NCI-H1436 (cell line): ENCODE measurements around the gene NKX2-2.

Experiments
- DNase-seq: peaks from one replicate; lab custom pipeline; 2025; lab: John Stamatoyannopoulos, UW

The NKX2-2 gene

DNA sequence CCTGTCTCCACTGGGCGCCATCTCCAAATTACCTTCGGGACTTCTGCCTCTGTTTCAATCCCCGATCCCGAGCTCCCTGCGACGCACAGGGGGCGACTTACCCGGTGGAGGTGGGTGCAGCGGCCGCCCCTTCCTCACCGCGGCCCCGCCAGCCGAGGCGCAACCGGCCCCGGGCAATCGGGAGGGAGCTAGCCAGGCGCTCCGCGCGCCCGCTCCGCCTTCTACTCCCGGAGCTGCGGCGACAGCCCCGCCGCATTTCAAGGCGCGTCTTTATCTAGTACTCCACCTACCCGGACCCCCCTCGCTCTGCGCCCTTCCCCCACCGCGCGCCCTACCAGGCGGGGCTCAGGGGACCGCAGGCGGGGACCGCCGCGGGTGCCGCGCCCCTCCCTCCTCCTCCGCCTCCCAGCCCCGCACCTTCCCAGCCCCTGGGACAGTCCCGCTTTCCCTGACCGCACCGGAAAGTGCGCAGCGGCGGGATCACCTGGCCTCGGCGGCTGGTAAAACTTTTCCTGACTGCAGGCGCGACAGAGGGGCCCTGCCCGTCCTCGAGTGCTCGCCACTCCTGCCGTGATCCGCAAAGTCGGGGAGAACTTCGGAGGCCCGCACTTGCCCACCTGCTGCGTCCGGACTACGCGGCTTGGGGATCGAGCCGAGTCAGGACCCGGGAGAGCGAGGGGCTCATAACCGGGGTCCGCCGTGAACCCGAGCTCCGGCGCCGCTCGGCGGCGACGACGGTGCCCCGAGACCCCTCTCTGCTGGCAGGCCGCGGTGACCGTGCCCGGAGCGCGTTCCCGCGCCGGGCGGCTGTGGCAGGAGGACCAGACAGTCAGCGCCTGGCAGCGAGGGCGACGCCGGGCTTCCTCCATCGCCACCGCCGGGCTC, 8.0 kb upstream of the NKX2-2 start:
- peak; percentile 57 for DNase-seq

DNA sequence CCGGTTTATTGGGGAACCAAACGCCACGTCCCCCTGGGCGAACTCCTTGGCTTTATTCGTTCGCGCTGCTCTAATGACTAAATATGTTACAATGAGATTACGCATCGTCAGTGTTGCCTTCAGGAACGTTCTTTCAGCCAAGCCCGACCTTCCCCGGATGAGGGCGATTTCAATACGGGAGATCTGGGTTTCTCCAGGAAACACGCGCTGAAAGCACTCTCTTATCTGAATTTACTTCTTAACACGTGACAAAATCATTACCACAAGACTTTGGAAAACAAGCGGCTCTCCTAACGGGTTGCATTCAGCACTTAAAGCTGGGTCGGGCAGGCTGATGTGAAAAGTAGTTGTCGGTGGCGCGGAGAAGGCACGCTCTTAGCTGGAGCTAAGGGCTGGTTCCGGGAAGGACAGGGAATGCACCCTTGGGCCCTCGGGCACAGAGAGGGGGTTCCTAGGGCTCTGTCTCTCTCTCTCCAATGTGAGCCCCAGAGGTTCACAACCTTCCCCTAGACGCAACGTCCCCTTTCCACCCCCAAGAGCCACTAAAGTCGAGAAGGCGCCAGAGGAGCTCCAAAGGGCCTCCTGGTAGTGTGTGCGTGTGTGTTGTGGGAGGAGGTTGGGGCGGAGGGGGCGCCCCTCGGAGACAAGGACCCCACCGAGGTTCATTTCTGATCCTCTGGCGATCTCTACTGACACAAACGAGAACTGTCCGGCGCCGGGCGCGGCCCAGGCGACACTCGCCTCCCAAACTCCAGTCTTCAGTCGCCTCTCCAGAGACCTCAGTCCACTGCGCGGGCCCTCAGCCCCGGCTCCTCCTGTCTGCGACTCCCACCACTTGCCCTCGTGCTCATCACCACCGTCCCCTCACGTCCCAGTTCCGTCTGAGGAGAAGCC, 7.1 kb upstream of the NKX2-2 start:
- peak; percentile 69 for DNase-seq

DNA sequence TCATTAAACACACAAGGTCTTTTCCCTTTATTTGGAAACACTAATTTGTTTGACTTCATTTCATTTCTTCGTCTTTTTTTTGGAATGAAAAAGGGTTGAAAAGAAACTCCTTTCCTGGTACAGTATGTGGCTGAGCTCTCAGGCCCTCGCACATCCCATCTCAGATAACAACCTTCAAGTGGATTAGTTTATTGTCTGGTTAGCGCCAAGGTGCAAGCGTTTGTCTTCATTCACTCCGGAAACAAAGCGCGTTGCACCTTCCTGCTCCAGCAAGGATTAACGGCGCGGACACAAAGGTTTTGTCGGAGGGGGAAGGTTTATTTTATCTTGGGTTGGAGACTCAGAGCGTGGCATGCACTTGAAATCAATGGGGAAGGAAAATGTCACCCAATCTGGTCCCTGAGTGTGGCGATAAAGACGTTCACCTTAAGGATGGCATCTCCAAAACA, 5.3 kb upstream of the NKX2-2 start:
- peak; percentile 42 for DNase-seq

DNA sequence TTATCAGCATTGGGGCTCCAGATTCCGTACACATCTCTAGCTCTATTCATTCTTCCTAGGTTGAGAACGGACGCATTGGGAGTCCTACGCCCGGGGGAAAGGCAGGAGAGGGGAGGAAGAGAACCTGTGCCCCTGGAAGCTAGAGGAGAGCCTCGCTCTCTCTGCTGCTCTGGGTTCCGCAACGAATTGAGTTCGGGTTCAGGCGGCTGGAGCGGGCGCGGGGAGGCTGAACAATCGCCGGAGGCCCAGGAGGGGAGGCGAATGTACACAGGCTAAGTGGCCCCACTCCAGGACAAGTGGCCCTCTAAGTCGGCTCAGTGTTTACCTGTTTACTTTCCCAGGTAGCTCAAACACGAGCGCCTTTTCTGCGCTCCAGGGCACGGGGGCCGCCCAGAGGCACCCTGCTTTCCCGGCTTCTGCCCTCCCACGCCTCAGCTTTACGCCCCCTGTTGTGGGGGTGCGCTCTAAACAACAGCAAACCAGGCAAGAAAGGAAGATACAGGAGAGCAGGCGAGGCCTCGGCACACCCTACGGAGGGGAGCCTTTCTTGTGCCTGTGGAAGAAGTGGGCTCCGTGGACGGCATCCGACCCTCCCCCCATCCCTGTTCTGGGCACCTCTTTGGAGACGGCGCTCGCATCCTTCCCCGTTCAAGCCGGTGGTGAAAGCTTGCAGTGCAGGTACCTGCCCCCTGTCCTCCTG, 4.6 kb upstream of the NKX2-2 start:
- DNase-seq: no peak

DNA sequence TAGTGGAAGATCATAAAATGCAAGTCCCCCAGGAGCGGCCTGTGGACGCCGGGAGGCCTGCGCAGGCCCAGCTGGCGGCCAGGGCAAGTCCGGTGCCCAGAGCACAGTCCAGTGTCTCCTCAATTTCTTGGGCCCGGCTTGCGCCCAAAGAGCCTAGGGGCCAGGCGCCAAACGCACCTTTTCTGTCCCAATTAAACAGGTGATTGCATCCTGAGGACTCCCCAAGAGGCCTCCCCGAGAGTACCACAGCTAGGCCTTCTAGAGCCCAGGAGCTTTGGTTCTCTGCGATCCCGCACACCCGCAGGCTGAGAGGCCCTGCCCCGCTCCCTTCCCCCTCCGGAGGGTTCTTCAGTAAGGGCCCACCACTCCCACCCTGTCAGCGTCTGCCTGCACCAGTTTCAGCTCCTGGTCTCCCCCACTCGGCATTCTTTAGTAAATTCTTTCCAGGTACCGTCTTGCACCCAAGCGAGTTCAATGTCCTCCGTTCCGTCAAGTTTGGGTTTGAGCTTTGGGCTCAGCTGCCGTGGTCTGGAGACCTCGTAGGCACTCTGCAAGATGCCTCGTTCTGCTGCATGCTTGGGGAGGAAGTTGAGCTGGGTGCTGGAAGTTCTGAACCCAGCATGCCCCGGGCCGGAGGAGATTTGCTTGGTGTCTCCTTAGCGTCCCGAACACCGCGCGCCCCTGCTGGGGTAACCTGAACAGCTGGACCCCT, 3.9 kb upstream of the NKX2-2 start:
- no peak for DNase-seq

DNA sequence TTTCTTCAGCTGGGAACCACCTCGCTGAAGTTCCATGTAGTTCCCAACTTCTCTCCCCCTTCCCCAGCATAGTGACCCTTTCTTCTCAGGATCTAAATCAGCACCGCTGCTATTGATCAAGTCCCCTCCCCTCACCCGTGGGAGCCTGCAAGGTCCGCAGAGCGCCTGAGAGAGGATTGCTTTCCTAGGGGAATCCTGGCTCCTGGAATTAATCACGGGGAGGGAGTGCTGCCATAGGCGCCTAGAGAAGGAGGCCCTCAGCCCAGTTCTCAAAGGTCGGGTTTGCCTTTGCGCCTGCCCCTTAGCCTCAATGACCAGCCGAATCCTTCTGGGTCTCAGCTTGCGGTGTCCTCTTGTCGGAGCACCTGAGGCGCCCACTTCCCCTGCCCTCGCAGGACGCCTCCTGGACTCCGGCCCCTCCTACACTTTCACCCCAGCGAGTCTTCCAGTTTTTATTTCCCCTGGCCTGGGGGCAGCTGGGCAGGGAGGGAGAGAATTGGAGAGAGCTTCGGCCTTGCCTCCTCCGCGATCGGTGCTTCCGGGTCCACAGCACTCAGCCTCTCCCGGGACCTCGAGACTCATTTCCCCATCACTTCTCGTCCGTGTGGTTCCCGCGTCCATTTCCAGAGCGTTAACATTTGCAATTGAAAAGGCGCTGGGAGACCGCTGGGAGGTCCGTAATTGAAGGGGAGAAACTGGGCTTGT, 3.1 kb upstream of the NKX2-2 start:
- DNase-seq: no peak

DNA sequence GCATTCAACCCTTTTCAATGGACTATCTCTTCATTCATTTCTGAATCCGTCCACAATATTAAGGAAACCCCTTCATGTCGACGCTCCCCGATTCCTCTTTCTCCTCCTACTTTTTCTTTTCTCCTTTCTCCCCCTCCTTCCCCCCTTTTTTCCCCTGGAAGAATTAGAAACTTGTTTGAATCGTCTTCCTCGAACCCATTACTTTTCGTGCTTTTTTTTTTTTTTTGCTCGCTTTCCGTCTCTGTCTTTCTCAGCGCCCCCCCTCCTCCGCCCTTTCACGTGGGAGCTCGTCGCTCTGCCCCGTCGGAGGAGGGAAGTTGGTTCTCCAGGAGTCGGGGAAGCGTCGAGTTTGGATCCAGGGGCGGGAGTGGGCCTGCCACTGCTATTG, 2.3 kb upstream of the NKX2-2 start:
- DNase-seq: no peak

DNA sequence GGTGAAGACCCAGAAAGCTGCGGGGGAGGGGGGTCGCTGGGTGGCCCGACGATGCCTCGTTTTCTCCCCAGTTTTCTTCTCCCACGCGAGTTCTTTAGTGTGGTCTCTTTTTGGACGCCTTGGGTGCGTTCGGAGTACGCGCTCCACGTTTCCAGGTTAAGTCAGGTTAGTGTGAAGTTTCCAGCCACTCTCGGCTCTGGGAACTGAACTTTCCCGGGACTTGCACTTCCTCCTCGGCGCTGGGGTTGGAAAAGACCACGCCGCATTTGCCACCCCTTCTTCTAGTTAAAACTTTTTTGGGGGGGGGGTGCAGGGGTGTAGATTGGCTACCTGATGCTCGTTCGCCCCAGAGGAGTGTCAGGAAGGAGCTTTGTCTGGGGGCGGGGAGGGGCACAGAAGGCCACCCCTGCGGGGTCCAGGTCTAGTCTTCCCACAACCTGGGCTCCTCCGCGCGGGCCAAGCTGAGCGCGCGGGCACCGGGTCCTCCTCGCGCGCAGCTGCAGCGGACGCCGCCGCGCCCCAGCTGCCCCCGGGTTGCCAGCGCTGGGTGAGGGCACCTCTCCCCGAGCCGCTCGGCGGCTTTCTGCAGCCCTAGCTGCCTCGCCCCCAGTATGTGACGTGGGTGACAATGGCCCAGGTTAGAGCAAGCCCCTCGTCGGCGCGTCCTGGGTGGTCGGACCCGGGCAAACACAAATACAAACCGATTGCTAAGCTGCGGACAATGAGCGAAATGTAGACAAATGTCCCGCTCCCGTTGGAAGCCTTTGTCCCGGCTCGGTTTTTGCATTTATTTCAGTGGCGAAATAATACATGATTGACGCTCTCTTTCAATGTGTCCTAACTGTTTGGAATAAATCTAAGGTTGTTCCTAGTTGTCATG, 1.7 kb upstream of the NKX2-2 start:
- no peak for DNase-seq

DNA sequence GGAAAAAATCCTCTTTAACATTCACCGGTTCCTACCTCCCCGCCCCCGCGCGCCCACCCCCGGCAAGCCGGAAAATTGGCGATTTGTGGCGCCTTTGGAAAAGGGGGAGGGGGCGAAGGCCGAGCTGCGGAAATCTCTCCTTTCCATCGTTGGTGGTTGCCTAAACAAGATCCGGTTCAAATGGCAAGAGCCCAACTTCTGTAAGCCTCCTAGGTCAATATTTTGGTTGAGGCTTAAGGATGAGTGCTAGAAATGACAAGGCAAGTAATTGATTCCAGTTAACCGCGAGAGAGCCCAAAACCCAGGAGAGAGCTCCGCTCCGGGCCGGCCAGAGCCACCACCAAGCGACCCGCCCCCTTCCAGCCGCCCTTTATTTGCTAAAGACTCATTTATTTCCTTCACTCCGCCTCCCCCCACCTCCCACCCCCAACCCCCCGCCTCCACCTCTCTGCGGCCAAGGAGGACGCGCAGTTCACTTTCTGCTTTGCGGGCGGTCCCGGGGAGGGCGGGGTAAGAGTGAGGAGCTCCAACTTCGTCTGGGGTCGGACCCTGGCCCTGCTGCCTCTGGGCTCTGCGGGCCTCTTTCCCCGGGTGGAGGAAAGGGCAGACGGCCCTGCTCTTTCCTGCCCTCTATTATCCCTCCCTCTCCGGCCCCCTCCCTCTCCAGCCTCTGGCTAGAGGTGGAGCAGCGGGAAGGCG, 838 bp upstream of the NKX2-2 start:
- DNase-seq: no peak

DNA sequence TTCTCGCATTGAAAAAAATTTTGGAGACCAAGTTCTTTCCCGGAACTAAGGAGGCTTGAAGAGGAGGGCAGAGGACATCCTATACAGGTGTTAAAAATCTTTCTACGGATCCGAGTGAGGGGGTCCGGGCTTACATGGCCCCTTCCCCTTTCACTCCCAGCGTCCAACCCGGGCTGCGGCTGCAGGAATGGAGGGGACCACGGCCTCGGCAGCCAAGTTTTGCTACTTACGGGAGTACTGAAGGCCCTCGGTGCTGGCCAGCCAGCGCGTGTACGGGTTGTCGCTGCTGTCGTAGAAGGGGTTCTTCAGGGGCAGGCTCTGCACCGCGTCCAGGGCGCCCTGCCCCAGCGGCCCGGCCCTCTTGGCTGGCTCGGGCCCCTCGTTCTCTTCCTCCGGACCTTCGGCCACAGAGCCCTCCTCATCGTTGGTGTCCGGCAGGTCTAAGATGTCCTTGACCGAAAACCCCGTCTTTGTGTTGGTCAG, 642 bp downstream of the NKX2-2 start:
- no peak for DNase-seq

DNA sequence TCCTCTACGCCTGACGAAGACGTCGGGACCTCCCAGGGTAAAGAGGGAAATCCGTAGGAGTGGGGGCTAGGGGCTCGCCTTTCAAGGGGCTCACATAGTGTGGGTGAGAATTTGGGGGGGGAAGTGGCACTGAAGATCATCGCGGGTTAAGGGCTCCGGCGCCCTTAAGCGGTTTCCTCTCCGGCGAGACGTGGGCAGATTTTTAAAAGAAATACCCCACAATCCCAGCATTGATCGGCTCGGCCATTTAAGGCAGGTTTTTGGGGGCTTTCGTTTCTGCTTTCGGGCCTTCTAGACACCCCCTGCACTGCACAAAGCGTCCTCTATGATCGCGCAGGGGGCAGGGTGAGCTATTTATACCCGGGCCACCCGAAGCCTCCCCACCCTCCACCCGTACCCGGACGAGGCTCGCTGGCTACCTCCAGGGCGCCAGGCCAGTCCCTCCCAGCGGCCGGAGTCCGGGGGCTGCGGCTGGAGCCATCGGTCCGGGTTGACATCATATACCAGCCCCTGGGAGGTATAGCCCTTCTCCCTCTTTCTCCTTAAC, 1.2 kb downstream of the NKX2-2 start:
- no peak for DNase-seq

DNA sequence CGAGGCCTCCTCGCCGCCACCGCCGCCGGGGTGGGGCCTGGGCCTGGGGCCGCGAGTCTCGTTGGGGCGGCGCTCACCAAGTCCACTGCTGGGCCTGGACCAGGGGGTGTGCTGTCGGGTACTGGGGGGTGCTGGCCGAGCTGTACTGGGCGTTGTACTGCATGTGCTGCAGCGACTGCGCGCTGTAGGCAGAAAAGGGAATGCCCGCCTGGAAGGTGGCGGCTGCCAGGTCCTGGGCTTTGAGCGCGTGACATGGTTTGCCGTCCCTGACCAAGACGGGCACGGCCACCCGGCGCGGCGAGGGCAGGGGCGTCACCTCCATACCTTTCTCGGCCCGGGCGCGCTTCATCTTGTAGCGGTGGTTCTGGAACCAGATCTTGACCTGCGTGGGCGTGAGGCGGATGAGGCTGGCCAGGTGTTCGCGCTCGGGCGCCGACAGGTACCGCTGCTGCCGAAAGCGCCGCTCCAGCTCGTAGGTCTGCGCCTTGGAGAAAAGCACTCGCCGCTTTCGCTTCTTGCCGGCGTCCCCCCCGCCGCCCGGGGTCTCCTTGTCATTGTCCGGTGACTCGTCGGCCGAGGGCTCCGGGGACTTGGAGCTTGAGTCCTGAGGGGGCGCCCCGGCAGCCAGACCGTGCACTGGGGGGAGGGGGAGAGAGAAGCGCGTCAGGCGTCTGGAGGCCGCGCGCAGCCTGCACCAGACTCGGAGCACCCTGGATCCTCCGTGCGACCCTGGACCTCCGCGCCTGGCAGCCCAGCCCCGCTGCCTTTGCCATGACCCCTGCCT, 1.8 kb downstream of the NKX2-2 start:
- no peak for DNase-seq

DNA sequence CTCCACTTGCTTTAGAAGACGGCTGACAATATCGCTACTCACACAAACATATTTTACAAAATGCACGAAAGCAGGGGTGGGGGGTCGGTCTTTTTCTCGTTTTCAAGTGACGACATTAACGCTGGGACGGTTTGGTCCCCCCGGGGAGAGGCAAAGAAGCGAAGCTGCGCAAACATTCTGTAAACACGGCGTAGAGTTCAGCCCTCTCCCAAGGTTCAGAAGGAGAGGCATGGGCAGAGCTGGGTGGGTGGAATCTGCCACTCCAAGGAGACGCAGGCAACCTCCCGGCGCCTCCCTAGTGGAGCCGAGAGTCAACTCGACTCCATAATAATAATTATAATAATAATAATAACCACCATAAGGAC, 2.4 kb downstream of the NKX2-2 start:
- no peak for DNase-seq

DNA sequence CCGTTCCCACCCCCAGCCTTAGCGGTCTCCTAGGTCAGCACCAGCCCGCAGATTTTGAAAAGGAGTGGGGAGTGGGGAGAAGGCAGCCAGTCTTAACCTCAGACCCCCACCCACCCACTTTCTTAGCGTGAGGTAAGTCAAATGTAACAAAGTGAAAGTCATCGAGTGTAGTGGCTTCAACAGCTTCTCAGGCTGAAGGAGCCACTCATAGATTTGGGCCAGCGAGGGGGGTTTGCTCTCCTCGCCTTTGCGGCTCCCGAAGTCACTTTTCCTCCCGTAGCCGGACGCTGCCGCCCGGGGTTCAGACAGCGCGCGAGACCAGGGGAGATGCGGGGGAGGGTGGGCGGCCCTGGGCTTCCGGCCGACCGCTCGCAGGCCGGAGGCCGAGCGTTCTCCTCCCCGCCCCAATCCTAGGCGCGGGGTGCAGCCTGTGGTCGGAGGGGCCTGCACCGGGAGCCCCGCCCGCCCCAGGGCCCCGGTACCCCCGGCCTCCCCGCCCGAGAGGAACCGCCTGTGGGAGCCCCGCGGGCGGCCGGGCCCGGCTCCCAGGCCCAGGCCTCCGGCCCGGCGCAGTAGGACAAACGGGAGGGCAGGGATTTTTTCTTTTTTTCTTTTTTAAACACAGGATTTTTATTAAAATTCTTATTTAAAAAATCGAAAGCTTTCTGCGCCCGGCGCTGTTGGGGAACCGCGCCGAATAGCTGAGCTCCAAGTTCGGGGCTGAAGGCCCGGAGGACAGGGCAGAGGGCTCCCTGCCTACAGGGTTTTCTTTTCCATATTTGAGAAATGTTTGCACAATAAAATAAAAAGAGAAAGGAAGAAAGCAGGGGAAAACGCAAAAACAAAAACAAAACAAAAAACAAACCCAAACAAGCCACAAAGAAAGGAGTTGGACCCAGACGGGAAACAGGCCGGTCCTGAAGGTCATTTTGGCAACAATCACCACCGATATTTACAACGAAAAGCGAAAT, 3.2 kb downstream of the NKX2-2 start:
- no peak for DNase-seq

DNA sequence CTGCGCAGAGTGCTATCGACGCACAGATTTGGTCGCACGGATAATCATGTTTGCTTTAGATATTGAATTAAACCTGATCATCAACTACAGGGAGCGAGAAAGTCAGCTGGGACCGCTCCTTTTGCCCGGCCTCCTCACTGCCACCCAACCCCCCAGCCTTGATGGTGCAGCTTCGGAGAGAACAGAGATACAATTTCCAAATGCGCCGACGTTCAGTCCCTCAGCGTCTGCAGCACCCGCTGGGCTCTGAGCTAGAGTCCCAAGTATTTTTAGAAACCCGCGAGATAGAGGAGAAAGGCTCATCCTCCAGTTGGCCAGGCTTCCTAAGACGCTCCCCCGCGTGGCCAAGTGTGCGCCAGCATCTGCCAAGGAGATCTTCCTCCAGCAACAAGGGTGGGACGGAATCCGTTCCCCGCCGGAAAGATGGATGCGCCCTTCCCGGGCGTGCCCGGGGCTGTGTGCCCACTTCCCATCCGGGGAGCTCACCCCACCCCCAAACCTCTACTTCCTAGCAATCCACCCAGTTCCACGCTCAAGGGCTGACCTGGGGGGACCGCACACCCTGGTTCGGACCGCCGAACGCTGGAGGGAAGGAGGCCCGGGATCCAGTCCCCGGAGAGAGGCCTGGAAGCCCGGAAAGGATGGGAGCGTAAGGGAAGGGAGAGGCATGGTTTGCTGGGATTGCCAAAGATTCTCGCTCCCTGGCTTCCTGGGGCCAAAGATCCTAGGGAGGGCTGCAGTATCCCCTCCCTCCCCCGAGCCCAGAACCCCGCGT, 4.1 kb downstream of the NKX2-2 start:
- DNase-seq: no peak

DNA sequence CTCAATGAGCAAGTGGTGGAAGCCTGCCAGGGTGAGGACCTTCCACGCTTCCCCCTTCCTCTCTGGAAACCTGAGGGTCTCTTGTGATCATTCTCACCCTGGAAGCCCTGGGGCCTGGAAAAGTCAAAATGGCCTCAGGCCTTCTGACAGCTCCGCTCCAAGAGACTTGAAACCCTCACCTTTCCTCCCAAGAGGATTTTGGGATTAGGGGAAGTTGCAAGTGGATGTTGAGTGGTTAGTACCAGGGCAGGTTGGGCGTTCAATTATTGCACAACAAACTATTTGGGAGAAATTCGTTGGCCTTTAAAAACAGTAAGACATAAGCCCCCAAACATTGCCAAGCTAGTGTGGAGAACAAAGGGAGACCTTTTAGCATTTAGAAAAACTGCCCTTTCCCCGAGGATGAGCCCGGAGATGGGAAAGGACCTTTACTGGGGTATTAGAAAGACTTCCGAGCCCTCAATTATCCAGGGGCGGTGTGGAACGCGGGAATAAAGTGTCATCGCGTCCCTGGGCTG, 4.7 kb downstream of the NKX2-2 start:
- no peak for DNase-seq
